ENCODE data around the gene ITGB4. TPM values are rescaled to one million over a fixed set of nuclear protein-coding genes. Genes with fewer than 3 reads are reported as not detected.

The ITGB4 gene
- total RNA-seq, 1 experiment from 2014 or later: 568 TPM

GRCh38 chr17:75673487-75673886 is 47.8 kb upstream of the ITGB4 start (continued):
- TF ChIP-seq CBX3 (IDR thresholded peaks at IDR 0.05; ENCODE audit: low read depth): no peak
- TF ChIP-seq POLR2AphosphoS5 (IDR thresholded peaks at IDR 0.05; ENCODE audit: low read depth, low read length): no peak
- TF ChIP-seq FOSL1 (IDR thresholded peaks at IDR 0.05; ENCODE audit: low read depth): no peak
- TF ChIP-seq, protein P1, sequence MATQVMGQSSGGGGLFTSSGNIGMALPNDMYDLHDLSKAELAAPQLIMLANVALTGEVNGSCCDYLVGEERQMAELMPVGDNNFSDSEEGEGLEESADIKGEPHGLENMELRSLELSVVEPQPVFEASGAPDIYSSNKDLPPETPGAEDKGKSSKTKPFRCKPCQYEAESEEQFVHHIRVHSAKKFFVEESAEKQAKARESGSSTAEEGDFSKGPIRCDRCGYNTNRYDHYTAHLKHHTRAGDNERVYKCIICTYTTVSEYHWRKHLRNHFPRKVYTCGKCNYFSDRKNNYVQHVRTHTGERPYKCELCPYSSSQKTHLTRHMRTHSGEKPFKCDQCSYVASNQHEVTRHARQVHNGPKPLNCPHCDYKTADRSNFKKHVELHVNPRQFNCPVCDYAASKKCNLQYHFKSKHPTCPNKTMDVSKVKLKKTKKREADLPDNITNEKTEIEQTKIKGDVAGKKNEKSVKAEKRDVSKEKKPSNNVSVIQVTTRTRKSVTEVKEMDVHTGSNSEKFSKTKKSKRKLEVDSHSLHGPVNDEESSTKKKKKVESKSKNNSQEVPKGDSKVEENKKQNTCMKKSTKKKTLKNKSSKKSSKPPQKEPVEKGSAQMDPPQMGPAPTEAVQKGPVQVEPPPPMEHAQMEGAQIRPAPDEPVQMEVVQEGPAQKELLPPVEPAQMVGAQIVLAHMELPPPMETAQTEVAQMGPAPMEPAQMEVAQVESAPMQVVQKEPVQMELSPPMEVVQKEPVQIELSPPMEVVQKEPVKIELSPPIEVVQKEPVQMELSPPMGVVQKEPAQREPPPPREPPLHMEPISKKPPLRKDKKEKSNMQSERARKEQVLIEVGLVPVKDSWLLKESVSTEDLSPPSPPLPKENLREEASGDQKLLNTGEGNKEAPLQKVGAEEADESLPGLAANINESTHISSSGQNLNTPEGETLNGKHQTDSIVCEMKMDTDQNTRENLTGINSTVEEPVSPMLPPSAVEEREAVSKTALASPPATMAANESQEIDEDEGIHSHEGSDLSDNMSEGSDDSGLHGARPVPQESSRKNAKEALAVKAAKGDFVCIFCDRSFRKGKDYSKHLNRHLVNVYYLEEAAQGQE (IDR thresholded peaks at IDR 0.05; ENCODE audit: low read depth): no peak
- no peak for TF ChIP-seq EZH2phosphoT487 (IDR thresholded peaks at IDR 0.05; ENCODE audit: borderline replicate concordance)
- TF ChIP-seq EGR1 (IDR thresholded peaks at IDR 0.05; ENCODE audit: low read depth): no peak
- TF ChIP-seq TCF7L2 (IDR thresholded peaks at IDR 0.05; ENCODE audit: borderline replicate concordance, extremely low read depth, insufficient read depth, insufficient read length): no peak
- no peak for TF ChIP-seq SIN3A (IDR thresholded peaks at IDR 0.05; ENCODE audit: low read depth)
- TF ChIP-seq ELF1 (IDR thresholded peaks at IDR 0.05; ENCODE audit: borderline replicate concordance, low read depth): no peak

DNA sequence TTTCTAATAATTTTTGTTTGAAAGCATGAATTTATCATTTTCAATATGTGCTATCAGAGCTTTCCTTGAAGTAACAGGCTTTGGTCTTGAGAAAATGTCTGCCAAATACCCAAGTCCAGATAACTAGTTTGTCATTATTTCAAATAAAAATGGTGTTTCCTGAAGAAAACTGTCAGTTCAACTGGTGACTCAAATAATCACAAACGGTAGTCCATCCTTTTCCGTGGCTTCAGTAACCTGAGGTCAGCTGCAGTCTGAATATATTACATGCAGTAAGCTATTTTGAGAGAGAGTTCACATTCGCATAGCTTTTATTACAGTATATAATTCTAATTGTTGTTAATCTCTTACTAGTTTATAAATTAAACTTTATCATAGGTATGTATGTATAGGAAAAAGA is 44.8 kb upstream of the ITGB4 start:
- Histone ChIP-seq H3K4me3 (replicated peaks in 1 of 2; ENCODE audit: low read depth in 1 of 2, low read length in 2 of 2) (no peak overlapping the region), H3K9ac (ENCODE audit: low read length) (no peak overlapping the region), H3K9me2 (ENCODE audit: insufficient read depth) (no peaks in the 10 kb centered on the region), H3K4me2 (ENCODE audit: low read length) (no peak overlapping the region), H3K79me2 (ENCODE audit: insufficient read depth, low read length) (peaks cover 90% of the 10 kb centered on the region), H3K9me3 (ENCODE audit: control insufficient read depth in 1 of 2, insufficient read depth in 1 of 2, low read depth in 1 of 2, low read length in 2 of 2) (no peaks in the 10 kb centered on the region), H2AFZ (ENCODE audit: low read depth, low read length, poor library complexity, severe bottlenecking) (no peak overlapping the region), H3K27me3 (ENCODE audit: insufficient read depth, low read length) (no peaks in the 10 kb centered on the region), H3K36me3 (ENCODE audit: control insufficient read depth in 1 of 2, insufficient read depth in 2 of 2, low read length in 2 of 2) (peaks cover 38 to 43% of the 10 kb centered on the region in 2 experiments; a peak in 3 of 4 replicates), H3K4me1 (ENCODE audit: control insufficient read depth in 1 of 2, insufficient read depth in 2 of 2, low read length in 2 of 2) (peaks cover 22 to 43% of the 10 kb centered on the region in 2 experiments), H3K27ac (ENCODE audit: low read depth, low read length) (no peak overlapping the region), H4K20me1 (ENCODE audit: insufficient read depth) (0 out of 2 replicates have a peak, but pooled peaks cover 3% of the 10 kb centered on the region)
- intact Hi-C loops (cut with micrococcal nuclease): loop anchor here (10.0 kb wide), 1 partner anchor 178 kb away; the partner anchor contains the start of gene WBP2
- ATAC-seq: no peak
- ChIA-PET CTCF (interaction anchor here (2.4 to 7.1 kb wide), 2 partner anchors 22 to 71 kb away, joined by 10 to 106 read pairs; no protein-coding TSS in a partner anchor), RAD21 (ENCODE audit: low non-redundant PET in 1 of 2, low total read pairs in 2 of 2, uncharacterized antibody in 2 of 2, unreplicated experiment in 2 of 2) (no interaction called here), POLR2A (interaction anchor here (1.6 kb wide), 1 partner anchor 45 kb away, joined by 3 read pairs; the partner anchor contains the start of gene ITGB4)
- BruUV-seq (replicated peaks): no TSS peak
- DNase-seq (ENCODE audit: low read depth, low spot score): no peak
- TF ChIP-seq, protein P2, sequence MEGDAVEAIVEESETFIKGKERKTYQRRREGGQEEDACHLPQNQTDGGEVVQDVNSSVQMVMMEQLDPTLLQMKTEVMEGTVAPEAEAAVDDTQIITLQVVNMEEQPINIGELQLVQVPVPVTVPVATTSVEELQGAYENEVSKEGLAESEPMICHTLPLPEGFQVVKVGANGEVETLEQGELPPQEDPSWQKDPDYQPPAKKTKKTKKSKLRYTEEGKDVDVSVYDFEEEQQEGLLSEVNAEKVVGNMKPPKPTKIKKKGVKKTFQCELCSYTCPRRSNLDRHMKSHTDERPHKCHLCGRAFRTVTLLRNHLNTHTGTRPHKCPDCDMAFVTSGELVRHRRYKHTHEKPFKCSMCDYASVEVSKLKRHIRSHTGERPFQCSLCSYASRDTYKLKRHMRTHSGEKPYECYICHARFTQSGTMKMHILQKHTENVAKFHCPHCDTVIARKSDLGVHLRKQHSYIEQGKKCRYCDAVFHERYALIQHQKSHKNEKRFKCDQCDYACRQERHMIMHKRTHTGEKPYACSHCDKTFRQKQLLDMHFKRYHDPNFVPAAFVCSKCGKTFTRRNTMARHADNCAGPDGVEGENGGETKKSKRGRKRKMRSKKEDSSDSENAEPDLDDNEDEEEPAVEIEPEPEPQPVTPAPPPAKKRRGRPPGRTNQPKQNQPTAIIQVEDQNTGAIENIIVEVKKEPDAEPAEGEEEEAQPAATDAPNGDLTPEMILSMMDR (IDR thresholded peaks at IDR 0.05 in 2 of 3, conservative IDR thresholded peaks at IDR 0.05 in 1 of 3; ENCODE audit: borderline replicate concordance in 1 of 3, insufficient read depth in 1 of 3, low read depth in 2 of 3, low read length in 2 of 3): no peak
- no peak for TF ChIP-seq TCF7L2 (IDR thresholded peaks at IDR 0.05; ENCODE audit: borderline replicate concordance, extremely low read depth, insufficient read depth, insufficient read length)
- TF ChIP-seq, protein P1 (IDR thresholded peaks at IDR 0.05; ENCODE audit: low read depth): no peak
- TF ChIP-seq, protein P3, sequence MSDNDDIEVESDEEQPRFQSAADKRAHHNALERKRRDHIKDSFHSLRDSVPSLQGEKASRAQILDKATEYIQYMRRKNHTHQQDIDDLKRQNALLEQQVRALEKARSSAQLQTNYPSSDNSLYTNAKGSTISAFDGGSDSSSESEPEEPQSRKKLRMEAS (IDR thresholded peaks at IDR 0.05): no peak
- TF ChIP-seq ZNF274 (IDR thresholded peaks at IDR 0.05; ENCODE audit: low read depth, low read length): no peak
- TF ChIP-seq EZH2phosphoT487 (IDR thresholded peaks at IDR 0.05; ENCODE audit: borderline replicate concordance): no peak
- TF ChIP-seq CBX3 (IDR thresholded peaks at IDR 0.05; ENCODE audit: low read depth): no peak
- TF ChIP-seq YY1 (IDR thresholded peaks at IDR 0.05; ENCODE audit: extremely low read depth, insufficient replicate concordance, low read depth, low read length): no peak
- no peak for TF ChIP-seq ELF1 (IDR thresholded peaks at IDR 0.05; ENCODE audit: borderline replicate concordance, low read depth)
- TF ChIP-seq SIN3A (IDR thresholded peaks at IDR 0.05; ENCODE audit: low read depth): no peak
